Smooth muscle cell of the brain vasculature (primary cell): ENCODE results near the gene KRTAP20-1.

Source experiments
- DNase-seq: peaks from one replicate; pipeline ENCODE4 v3.0.0-alpha.2; 2012; ENCODE audit warnings: low read depth, low spot score

The KRTAP20-1 gene, protein sequence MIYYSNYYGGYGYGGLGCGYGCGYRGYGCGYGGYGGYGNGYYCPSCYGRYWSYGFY

DNA sequence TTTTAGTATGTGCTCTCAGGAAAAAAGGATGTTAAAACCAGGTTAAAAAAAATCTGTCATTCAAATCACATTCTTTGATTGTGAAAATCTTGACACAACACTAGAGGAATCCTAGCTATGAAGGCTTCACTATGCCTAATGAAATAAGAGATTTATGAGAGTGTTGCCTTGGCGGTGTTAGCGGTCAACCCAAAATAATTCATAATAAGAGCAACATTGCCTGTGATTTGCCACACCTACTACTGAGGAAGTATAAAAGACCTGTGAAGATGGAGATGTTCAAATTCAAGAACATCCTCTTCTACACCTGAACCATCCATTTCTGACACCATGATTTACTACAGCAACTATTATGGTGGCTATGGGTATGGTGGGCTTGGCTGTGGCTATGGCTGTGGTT lies at the start of gene KRTAP20-1:
Gene KRTAP20-1 (plus strand): TSS at position 301 of the 400 bp plus-strand sequence. CDS start 30 bp downstream, at position 331.
- DNase-seq, result no peak

DNA sequence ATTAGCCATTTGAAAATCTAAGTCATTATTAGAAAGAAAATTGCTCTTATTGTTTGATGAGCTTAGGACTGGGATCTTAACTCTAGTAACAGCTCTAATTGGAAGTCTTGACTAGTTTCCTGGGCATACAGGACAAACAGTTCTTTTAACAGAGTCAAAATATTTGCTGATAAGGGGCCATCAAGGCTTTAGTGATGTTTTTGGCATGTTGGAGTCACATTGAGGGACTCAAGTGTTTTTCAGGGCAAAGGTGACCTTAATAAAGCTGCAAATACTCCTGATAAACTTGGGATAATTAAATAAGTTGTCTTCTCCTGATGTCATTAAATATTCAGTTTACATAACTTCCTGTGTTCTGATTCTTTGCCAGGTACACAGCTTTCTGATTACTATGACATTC lies 48.6 kb upstream of the KRTAP20-1 start:
- DNase-seq, result no peak

DNA sequence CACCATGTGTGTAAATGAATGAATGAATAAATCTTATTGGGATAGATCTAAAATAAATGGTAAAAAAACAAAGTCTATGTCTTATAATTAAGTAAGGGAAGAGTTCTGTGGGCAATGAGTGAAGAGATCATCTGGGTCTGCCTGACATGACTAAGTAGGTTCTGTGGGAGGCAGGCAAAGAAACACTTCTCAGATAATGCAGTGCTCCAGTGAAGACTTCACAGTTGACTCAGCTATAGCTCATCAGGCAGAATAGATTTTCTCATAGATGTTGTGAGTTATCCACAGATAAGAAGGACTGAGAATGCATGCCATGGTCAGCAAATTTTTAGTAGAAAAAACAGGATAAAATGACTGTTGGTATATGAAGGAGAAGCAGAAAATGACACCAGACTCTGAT lies 38.5 kb upstream of the KRTAP20-1 start:
- DNase-seq, result no peak

DNA sequence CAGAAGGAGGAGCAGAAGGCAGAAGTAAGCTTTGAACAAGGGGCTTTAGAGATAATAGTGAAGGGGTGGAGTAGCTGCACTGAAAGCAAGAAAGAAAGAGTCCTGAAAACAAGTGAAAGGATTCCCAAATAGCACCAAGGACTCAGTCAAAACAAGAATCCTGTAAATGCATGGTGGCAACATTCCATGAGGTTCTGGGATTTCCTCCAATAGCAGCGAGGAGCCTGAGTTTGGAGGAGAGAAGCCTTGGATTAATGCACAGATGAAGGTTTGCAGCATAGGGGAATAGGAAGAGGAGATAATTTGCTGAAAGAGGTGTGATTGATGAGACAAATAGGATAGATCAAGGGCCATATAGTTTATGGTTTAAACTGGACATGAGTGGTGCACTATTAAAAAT lies 36.9 kb upstream of the KRTAP20-1 start:
- no peak for DNase-seq

DNA sequence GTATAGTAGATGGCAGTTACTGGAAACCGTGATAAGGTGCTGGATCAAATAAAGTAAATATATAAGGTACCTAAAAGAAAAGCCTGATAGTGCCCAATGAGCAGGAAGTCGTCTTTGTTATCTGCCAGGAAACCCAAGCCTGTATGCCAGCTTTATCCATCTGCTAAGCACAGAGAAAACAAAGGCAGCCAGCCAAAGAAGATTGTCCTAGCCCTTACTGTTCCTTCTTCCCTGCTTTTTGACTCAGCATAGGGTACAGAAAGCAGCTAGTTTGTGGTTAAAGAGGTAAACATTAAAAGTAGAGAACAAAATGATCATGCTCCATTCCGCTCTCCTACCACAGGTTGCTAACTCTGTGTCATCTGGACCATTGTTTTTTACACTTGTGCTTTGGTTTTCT lies 36.1 kb upstream of the KRTAP20-1 start:
- DNase-seq, result no peak

DNA sequence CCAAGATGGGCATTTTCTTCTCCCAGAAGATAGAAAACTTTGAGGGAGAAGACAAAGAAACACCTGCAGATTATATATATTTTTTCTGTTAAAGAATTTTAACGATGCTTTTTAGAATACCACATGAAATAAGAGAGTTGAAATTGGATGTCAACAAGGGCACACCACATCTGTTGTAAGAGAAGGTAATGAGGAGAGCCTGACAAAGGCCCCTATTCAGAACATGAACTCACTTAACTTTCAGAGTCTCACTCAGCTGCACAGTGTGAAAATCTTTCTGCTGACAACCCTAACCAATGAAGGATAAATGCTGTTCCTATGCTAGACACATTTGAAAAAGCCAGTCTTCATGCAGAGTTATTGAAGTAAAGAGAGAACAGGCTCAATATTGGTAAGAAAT lies 33.4 kb upstream of the KRTAP20-1 start:
- DNase-seq, result no peak

DNA sequence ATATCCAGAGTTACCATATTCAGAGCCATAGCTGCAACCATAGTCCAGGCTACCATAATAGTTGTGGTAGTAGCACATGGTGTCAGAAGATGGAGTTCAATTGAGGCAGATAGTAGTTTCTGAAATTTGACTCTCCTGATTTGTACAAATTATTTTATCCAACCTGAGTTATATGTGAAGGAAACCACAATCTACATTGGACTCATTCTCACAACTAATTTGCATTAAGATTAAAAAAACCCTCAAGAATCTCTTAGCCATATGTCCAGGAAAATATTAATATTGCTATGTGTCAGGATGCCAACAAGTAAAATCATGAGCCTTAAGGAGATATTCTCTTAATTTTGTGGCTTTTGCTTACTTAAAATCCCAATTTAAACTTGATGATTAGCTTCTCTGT lies 25.9 kb upstream of the KRTAP20-1 start, which contains the start of gene KRTAP22-2:
Gene KRTAP22-2 (minus strand): TSS at position 101 of the 400 bp plus-strand sequence.
- DNase-seq, result no peak

DNA sequence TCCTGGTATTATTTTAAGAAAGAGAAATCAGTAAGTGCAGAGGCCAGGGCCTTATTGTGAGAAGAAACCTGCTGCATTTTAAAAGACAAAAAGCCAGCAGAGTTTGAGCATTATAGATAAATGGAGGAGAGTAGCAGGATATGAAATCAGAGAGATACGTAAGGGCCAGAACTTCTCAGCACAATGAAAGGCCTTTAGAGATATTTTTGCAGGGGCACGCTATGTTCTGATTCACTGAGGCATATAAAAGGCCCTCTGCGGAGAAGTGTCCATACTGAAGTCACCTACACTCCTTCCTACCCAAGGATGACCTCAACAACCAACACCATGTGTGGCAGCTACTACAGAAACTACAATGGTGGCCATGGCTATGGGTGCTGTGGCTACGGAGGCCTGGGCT lies 24.1 kb upstream of the KRTAP20-1 start, which contains the start of gene KRTAP6-3:
Gene KRTAP6-3 (plus strand): TSS at position 301 of the 400 bp plus-strand sequence. CDS start 6 bp downstream, at position 307.
- no peak for DNase-seq

DNA sequence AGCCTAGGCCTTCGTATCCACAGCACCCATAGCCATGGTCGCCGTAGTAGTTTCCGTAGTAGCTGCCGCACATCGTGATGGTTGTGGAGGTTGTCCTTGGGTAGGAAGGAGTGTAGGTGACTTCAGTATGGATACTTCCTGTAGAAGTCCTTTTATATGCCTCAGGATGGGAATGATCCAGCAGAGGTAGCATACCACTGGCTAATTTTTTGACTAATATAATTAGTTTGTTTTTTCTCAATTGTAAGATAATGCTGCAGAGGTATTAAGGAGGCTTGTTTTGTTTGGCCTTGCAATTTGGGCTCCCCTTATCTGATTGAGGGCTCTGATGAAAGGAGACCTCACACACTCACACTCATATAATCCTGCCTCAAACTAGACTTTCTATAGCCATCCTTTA lies 17.4 kb upstream of the KRTAP20-1 start, which contains the start of gene KRTAP6-2:
Gene KRTAP6-2 (minus strand): TSS at position 101 of the 400 bp plus-strand sequence. CDS start 28 bp downstream, at position 73.
- no peak for DNase-seq

DNA sequence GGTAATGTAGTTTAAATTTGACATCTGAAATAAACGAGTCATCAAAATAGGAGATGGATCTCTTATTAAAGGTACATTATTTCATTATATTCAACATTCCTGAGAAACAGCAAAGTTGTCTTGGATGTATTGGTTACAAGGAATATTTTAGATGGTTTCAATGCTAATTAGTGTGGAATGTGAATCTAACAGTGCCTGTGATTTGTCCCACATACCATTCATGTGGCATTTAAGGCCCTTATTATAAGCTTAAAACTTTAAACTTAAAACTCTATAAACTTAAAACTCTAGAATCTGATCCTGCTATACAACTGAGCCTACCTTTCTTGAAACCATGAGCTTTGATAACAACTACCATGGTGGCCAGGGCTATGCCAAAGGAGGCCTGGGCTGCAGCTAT lies 15.4 kb upstream of the KRTAP20-1 start, which contains the start of gene KRTAP22-1:
Gene KRTAP22-1 (plus strand): TSS at position 301 of the 400 bp plus-strand sequence.
- DNase-seq, result no peak

DNA sequence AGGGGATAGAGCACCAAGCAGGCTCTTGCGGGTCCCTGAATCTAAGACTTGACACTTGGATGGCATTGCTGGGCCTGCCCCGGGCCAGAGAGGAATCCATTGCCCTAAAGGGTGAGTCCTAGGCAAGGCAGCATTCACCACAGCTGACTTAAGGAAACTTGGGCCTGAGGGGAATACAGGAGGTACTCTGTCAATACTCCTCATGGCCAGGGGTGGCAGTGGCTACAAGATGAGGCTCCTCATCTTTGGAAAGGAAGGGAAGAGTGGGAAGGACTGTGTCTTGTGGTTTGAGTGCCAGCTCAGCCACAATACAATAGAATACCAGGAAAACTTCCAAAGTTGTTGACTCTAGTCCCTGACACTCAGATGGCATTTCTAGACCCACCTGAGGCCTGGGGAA lies 10.3 kb upstream of the KRTAP20-1 start:
- no peak for DNase-seq

DNA sequence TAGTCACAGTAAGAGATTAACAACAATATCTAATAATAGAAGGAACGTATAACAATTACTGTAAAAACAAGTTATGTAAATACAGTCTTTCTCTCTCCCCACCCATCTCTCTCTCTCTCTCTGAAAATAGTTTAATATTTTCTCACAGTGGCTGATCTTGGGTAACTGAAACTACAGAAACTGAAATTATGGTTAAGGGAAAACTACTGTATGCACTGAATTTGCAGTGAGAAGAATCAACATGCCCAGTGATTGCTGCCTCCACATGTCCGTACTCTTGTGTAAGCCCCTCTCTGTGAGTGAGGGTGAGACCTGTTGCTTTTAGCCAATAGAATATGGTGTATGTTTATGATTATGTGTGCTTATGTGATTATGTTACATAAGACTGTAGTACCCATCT lies 4.1 kb upstream of the KRTAP20-1 start:
- no peak for DNase-seq

DNA sequence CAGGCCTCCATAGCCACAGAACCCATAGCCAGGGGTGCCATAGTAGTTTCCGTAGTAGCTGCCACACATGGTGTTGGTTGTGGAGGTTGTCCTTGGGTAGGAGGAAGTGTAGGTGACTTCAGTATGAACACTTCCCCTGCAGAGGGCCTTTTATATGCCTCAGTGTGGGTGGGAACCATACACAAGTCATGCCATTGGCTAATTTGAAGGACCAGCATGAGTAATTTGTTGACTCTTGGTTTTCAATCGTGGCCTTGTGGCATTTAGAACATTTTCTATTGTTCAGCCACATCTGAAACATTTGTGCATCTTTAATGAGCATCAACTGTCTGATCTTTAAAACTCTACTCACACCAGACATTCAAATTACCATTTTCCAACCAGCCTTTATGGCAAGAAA lies 2.4 kb upstream of the KRTAP20-1 start, which contains the start of gene KRTAP6-1:
Gene KRTAP6-1 (minus strand): TSS at position 95 of the 400 bp plus-strand sequence. CDS start 26 bp downstream, at position 69.
- no peak for DNase-seq

DNA sequence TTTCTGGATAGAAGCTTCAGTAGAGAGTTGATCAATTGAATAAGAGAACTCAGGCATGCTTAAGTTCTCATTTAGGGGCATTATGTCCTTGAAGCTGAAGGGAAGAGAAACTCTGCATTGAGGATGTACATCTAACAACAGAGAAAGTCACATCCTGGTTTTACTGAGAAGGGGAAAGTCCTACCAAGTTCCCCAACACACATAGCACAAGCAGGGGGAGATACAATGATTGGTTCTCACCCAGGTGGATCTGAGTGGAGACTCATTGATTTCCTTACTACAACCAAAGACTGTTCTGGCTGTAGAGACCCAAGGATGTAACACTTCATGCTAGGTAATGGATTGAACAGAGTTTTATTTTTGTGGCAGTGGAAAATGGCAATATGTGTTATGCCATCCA lies 1.0 kb upstream of the KRTAP20-1 start:
- DNase-seq, result no peak

DNA sequence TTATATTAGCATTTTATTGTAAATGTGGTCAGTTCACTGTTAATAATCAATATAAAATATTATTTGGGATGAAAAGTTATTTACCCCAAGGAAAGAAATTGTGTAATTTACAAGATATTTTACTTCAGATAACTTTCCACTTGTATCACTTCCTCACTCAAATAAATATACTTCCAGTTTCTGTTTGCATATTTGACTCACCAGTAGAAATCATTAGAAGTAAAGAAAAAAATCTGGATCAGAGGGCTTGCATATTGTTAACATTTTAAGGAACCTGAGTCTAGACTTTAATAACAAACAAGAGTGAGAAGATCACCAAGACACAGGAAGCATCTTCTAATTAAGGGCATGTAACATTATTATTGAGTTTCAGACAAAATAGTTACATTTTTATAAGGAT lies 3.9 kb downstream of the KRTAP20-1 start:
- no peak for DNase-seq

DNA sequence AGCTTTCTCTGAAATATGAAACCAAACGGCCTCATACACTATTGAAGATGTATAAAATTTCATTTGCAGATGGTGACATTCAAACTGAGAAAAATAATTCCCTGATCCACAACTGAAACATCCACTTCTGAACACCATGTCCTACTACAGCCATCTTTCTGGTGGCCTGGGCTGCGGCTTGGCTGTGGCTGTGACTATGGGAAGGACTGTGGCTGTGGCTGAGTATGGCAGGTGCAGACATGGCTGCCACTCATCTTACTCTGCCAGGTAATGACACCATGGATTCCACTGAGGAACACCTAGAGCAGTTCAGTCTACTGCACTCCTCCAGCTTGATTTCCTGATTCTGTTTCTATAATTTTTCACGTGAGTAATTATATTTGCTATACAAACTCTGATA lies 4.3 kb downstream of the KRTAP20-1 start, which contains the start of gene KRTAP20-4:
Gene KRTAP20-4 (plus strand): TSS at position 106 of the 400 bp plus-strand sequence.
- no peak for DNase-seq

DNA sequence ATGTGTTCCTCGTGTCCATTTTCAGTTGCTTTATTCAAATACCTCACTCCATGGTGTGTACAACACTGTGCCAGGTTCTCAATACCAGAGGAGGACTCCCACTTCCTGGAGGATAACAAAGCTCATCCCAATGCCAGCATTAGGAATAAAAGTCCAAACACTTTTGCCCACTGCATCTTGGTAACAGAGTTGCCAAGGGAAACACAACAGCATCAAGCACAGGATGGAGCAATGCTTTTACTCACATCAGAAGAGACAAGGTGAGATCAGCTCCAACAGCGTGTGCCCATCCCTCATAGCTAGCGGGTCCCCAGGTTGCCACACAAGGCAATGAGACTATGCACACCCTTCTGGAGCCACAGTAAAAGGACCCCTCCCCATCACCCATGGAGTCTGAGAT lies 7.1 kb downstream of the KRTAP20-1 start:
- no peak for DNase-seq

DNA sequence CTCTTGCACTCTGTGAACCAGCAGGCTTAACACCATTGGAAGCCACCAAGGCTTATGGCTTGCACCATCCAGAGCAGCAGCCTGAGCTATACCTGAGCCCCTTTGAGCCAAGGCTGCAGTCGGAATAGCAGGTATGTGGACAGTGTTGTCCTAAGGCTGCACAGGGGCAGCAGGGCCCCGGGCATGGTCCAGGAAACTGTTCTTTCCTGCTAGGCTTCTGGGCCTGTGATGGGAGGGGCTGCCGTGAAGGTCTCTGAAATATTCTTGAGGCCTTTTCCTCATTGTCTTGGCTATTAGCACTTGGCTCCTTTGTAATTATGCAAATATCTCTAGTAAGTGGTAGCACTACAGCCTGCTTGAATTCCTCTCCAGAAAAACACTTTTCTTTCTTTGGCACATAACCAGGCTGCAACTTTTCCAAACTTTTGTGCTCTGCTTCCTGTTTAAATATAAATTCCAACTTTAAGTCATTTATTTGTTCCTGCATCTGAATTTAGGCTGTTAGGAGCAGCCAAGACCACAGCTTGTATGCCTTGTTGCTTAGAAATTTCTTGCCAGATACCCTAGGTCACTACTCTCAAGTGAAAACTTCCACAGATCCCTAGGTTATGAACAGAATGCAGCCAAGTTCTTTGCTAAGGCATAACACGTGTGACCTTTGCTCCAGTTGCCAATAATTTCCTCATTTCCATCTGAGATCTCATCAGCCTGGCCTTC lies 9.4 kb downstream of the KRTAP20-1 start:
- DNase-seq, result no peak

DNA sequence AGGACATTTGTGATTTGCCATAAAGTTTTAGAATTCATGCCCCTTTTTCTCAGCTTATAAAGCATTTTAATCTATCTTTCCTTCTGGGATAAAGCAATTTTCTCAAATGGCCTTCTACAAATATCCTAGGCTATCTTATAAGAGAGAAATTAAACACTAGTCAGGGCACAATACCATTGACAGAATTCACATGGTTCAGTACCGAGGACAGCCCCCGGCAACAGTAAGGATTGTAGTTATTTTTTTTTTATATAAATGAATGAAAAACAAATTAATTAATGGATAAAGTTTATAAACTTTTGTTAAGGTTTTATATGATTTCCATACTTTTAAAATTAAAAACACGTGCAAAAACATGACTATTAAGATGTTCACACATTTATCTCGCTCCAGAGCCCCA lies 11.9 kb downstream of the KRTAP20-1 start:
- DNase-seq, result no peak

DNA sequence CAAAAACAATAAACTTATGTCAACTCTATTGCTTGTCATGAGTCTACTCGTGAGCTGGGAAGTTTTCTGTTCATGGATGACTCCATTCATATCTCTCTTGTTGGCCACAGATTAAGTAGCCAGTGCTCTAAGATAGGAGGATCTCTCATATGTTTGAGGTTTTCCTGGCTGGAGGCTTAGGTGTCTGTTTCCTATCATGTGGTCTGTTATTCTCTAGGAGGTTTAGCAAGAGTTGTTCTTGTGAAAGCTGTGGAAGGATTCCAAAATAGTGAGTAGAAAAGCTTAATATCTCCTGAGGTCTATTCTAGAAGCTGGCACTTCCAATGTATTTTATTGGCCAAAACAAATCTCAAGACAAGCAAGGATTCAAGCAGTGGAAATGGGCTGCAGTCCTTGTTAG lies 13.0 kb downstream of the KRTAP20-1 start:
- no peak for DNase-seq

DNA sequence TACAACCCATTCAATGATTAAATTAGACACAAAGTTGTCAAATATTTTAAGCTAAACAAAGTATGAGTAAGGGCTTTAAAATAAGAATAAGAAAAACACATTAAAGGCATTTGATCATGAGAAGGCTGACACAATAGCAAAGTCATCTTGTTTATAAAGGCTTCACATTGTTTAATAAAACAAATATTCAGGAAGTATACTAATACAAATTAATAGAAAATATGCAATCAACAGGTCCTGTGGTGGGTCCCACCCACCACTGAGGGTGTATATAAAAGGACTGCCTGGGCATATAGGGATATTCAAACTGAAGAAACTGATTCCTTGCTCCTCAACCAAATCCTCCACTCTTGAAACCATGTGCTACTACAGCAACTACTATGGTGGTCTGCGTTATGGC lies 18.7 kb downstream of the KRTAP20-1 start, which contains the start of gene KRTAP20-2:
Gene KRTAP20-2 (plus strand): TSS at position 301 of the 400 bp plus-strand sequence. CDS start 58 bp downstream, at position 359.
- DNase-seq, result no peak

DNA sequence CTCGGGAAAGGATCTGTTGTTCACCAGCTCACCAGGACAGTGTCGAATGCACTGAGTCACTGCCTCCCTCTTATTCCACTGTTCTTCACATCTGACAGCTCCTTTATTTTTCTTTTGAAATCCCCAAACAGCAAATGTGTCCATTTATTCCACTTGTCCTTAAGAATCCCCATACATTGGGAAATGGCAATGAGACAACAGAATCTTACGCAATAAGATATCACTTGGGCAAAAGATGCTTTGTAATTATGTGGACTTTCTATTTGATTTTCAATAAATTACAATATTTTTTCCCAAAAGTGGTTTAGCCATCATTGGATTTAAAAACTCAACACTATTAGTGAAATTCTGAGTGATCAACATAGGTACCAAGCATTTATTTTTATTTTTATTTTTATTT lies 22.5 kb downstream of the KRTAP20-1 start:
- no peak for DNase-seq

DNA sequence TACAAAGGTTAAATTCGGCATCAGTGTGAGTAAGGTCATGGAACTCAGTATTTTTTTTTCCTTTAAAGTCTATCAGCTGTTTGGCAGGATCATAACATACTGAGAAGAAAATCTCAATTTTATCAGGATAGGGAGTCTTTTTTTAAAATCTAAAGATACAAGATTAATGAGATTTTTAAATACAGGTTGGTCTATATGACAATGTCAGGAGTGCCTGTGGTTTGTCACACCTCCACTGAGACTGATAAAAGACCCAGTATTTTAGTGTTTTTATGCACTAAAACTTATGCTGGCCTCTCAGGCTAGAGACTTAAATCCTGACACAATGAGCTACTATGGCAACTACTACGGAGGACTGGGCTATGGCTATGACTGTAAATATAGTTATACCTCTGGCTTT lies 26.3 kb downstream of the KRTAP20-1 start, which contains the start of gene KRTAP20-3:
Gene KRTAP20-3 (plus strand): TSS at position 301 of the 400 bp plus-strand sequence.
- no peak for DNase-seq
